GM18873 (cell line): Measurements from ENCODE around the gene YTHDC2.
"Not testable (repeated sequence)": the region's sequence is repeated elsewhere in the genome, so short reads cannot be mapped to it uniquely, and the experiment has no call there.

ENCODE experiments used
- ATAC-seq: cut with Tn5 transposase; IDR thresholded peaks from one replicate; pipeline ENCODE4 v1.9.1; 2021; ENCODE audit warnings: mild to moderate bottlenecking, moderate library complexity, moderate number of reproducible peaks; ENCODE audit not compliant: unreplicated experiment, low FRiP score

Gene YTHDC2

GRCh38 chr5:113600255-113600905 lies 86.9 kb downstream of the YTHDC2 start:
- no peak for ATAC-seq

GRCh38 chr5:113601423-113601822 lies 87.9 kb downstream of the YTHDC2 start:
- no peak for ATAC-seq

GRCh38 chr5:113603246-113603645 lies 89.8 kb downstream of the YTHDC2 start:
- not testable (repeated sequence) for ATAC-seq

GRCh38 chr5:113606298-113607134 lies 93.0 kb downstream of the YTHDC2 start:
- peak; percentile 69 for ATAC-seq

DNA sequence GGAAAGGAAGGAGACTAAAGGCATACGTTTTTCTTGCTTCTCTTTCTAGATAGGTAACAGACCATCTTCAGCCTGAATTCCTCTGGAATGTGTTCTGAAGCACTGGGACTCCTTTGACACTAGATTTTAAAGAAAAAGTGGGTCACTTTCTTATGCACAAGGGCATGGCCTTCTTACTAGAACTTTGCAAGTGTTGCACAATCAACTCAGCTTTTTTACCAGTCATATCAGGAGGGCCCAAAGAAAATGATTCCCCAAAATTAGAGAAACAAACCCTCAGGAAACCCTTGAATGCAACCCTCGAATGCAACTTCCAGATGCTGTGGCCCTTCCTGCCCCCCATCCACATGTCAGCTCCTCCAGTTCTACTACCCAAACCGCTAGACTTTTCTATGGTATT lies 93.9 kb downstream of the YTHDC2 start:
- ATAC-seq: no peak

- no peak for ATAC-seq
Measured at GRCh38 chr5:113608113-113608596, 94.7 kb downstream of the YTHDC2 start.

- ATAC-seq: peak; percentile 81
Measured at GRCh38 chr5:113612060-113612496, 98.6 kb downstream of the YTHDC2 start.

- ATAC-seq: no peak
Measured at GRCh38 chr5:113614191-113614590, 100.7 kb downstream of the YTHDC2 start.

- ATAC-seq: no peak
Measured at GRCh38 chr5:113615708-113616107, 102.2 kb downstream of the YTHDC2 start.

DNA sequence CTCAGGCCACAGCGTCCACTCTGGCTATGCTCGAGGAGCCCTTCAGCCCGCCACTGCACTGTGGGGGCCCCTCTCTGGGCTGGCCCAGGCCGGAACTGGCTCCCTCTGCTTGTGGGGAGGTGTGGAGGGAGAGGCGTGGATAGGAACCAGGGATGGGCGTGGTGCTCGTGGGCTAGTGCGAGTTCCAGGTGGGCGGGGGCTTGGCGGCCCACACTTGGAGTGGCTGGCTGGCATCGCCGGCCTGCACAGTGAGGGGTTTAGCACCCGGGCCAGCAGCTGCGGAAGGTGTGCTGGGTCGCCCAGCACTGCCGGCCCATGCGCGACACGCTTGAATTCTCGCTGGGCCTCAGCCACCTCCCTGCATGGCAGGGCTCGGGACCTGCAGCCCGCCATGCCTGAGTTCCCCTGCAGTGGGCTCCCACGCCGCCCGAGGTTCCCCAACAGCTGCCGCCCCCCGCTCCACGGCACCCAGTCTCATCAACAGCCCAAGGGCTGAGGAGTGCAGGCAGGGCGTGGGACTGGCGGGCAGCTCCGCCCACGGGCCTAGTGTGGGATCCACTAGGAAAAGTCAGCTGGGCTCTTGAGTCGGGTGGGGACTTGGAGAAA lies 103.8 kb downstream of the YTHDC2 start:
- ATAC-seq: no peak

- ATAC-seq: no peak
Measured at GRCh38 chr5:113632996-113633395, 119.5 kb downstream of the YTHDC2 start.

DNA sequence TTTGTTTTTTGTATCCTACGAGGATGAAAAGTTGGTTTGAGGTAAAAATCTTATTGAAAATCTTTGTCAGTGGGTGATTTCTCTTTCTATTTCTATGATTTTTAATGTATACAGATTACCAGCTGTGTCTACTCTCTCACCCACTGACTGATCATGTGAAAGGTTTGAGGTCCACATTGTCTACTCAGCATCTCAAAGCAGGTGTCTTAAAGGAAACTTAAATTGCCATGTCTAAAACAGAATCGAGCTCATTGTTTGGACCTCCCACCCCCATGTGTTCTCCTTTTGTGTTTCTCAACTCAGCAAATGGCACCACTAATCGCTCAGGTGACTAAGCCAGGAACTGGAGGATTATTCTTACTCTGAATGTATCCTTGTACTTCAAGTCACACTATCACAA lies 121.5 kb downstream of the YTHDC2 start:
- no peak for ATAC-seq

DNA sequence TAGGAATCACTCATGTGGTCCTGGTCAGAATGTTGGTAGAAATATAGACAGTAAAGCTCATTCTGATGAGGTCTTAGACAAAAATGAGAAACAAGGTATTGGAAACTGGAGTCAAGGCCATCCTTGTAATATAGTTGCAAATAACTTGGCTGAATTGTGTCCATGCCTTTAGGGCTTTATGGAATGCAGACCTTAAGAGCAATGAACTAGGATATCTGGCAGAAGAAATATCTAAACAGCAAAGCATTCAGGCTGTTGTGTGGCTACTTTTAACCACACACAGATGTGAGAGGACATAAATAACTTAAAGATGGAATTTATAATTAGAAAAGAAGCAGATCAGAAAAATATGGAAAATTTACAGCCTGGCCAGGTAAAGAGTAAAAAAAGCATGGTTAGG lies 128.2 kb downstream of the YTHDC2 start:
- ATAC-seq: no peak
